Occipital lobe (tissue), 2 donors: ENCODE results near the gene R3HDM4. TPM values are rescaled to one million over a fixed set of nuclear protein-coding genes. Genes with fewer than 3 reads are reported as not detected.
"Not testable (repeated sequence)": the region's sequence is repeated elsewhere in the genome, so short reads cannot be mapped to it uniquely, and the experiment has no call there.

Source experiments
- DNase-seq: peaks from one replicate; lab custom pipeline; 2025; lab: John Stamatoyannopoulos, UW
- total RNA-seq: library from RNA; depleted of rRNA; stranded (reverse); fragments of >200 nt; gene quantifications from one replicate; pipeline ENCODE4 v1.2.3, GENCODE V29; 2014

The R3HDM4 gene
- total RNA-seq, 1 donor from 2014 or later: 31.4 TPM

DNA sequence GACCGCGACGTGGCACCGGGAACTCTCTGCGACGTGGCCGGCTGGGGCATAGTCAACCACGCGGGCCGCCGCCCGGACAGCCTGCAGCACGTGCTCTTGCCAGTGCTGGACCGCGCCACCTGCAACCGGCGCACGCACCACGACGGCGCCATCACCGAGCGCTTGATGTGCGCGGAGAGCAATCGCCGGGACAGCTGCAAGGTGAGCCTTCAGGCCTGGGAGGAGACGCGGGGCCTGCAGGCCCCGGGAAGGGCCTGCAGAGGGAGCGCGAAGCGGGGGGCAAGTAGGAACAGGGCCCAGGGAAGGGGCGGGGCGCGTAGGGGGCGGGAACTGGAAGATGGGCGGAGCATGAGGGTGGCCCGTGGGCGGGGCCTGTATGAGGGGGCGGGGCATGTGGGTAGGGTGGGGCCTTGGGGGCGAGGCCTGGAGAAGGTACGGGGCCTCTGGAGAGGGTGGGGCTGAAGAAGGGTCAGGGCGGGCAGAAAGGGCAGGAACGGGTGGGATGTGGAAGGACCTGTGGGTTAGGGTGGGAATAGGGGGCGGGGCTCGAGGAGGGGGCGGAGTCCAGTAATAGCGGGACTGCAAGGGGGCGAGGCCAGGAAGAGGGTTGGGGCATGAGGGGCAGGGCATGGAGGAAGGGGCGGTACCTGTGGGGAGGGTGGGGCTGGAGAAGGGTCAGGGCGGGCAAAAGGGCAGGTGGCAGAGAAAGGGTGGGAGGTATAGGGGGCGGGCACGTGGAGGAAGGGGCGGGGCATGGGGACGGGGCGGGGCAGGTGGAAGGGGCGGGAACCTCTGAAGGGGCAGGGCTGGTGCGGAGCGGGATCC, 51.1 kb downstream of the R3HDM4 start:
- no peak for DNase-seq

- no peak for DNase-seq
Measured at GRCh38 chr19:861141-861755, 51.8 kb downstream of the R3HDM4 start.

- no peak for DNase-seq
Measured at GRCh38 chr19:858868-859843, 53.9 kb downstream of the R3HDM4 start, which contains the start of gene CFD. Gene CFD, plus strand, starts transcription at chr19:859664. Its CDS starts 26 bp downstream, at chr19:859690.

DNA sequence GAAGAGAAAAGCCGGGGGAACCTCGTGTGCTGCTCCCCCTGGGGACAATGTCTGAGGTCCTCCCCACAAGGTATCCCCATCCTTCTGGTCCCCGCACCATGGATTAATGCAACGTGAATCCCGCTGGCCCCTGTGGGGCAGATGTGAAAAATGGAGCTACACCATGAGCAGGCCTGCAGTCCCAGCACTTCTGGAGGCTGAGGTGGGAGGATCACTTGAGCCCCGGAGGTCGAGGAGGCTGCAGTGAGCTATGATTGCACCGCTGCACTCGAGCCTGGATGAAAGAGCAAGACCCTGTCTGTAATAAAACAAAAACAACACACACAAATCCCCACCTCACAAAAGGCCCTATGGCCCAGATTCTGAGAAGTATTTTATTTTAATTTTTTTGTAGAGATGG, 54.7 kb downstream of the R3HDM4 start:
- no peak for DNase-seq

DNA sequence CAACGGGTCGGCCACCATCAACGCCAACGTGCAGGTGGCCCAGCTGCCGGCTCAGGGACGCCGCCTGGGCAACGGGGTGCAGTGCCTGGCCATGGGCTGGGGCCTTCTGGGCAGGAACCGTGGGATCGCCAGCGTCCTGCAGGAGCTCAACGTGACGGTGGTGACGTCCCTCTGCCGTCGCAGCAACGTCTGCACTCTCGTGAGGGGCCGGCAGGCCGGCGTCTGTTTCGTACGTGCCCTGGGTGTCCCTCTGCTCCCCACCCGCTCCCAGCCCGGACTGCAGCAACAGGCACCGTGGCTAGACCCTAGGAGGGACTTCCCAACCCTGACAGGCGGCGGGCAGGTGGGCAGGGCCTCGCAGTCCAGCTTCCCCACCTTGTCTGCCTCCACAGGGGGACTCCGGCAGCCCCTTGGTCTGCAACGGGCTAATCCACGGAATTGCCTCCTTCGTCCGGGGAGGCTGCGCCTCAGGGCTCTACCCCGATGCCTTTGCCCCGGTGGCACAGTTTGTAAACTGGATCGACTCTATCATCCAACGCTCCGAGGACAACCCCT, 57.4 kb downstream of the R3HDM4 start:
- DNase-seq: no peak

DNA sequence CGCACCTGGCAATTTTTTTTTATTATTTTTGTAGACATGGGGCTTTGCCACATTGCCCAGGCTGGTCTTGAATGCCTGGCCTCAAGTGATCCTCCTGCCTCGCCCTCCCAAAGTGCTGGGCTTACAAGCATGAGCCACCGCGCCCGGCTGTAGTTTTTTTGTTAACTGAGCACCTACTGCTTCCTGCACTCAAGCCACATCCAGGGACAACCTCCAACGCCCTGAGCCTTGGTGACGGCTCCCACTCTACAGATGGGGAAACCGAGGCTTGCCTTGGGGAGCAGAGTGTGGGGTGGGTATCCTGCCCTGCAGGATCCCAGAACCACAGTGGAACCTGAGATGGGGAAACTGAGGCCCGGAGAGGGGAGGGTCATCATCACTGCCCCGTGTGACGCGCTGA, 57.9 kb downstream of the R3HDM4 start:
- no peak for DNase-seq

- DNase-seq: no peak
Measured at GRCh38 chr19:854549-854948, 58.5 kb downstream of the R3HDM4 start.

- DNase-seq: not testable (repeated sequence)
Measured at GRCh38 chr19:853614-854220, 59.3 kb downstream of the R3HDM4 start.

GRCh38 chr19:853014-853585, 59.9 kb downstream of the R3HDM4 start:
- DNase-seq: no peak

- DNase-seq: no peak
Measured at GRCh38 chr19:852136-853013, 60.6 kb downstream of the R3HDM4 start, which contains the start of gene ELANE. Gene ELANE, plus strand, starts transcription at chr19:852303. Its CDS starts 26 bp downstream, at chr19:852329.

DNA sequence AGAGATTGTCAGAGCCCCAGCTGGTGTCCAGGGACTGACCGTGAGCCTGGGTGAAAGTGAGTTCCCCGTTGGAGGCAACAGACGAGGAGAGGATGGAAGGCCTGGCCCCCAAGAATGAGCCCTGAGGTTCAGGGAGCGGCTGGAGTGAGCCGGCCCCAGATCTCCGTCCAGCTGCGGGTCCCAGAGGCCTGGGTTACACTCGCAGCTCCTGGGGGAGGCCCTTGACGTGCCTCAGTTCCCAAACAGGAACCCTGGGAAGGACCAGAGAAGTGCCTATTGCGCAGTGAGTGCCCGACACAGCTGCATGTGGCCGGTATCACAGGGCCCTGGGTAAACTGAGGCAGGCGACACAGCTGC, 62.1 kb downstream of the R3HDM4 start:
- DNase-seq: no peak

DNA sequence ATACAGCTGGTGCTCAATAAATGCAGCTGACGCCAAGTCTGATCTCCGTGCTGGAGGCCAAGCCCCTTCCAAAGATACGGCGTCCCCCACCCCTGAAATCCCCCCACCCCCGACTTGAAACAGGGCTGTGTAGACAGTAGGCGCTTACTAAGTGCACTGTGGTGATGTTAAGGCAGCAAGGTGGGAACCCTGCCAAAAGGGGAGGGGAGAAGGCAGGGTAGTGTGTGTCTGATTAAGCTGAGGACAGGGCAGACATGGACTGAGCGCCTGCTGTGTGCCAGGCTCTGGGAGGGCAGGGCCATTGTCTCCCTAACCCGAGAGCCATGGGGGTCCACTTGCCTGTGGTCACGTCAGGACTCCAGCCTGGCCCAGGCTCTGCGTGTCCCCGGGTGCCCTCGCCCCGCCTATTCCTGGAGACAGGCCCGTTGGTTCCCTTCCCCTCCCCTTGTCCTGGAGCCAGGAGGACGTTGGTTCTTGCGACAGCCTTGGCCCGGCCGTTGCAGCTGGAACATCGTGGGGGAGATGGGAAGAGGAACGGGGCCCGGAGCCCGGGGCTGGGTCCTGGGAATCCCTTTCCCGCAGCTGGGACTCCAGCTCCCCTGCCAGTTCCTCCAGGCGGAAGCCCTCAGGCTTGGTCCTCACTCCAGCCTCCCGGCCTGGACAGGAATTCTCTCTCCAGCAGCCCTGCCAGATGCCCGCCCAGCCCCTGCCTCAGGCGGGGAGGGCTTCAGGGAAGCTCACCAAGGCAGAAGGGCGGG, 62.6 kb downstream of the R3HDM4 start:
- DNase-seq: no peak

- DNase-seq: not testable (repeated sequence)
Measured at GRCh38 chr19:849195-849594, 63.8 kb downstream of the R3HDM4 start.

DNA sequence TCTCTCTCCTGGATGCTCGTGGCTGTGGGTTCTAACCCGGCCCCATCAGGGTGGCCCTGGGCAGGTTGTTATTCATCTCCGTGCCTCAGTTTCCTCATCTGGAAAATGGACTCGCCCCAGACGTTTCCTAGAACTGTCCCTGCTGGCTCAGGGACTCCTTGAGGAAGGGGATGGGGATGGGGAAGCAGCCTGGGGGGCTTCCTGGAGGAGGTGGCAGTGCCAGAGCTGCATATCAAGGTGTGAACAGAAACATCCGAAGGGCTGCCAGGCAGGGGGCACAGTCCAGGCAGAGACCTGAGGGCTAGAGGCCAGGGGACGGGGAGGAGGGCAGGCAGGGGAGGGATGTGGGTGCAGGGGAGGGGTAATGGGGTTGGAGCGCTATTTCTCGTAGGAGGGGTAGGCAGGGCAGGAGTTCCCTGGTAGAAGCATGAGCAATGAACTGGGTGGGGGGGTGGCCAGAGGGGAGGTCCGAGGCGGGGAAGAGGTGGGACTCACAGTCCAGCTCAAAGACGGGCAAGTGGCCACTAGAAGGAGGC, 64.6 kb downstream of the R3HDM4 start:
- DNase-seq: no peak
